Astrocyte (in vitro differentiated cells and primary cell): ENCODE results near the gene HPSE2. TPM values are rescaled to one million over a fixed set of nuclear protein-coding genes. Genes with fewer than 3 reads are reported as not detected.

Experiments
- DNase-seq: peaks from one replicate; pipeline ENCODE4 v3.0.0-alpha.2; 2010; ENCODE audit warnings: low read depth
- FAIRE-seq: peaks from 2 replicates; lab custom pipeline; 2011; peaks lifted over from hg19 to GRCh38; lab: Jason Lieb, UNC
- H2AFZ ChIP-seq: 2 replicates; pipeline ENCODE4 v1.6.0; 2012; ENCODE audit warnings: low read depth, low read length, inconsistent platforms
- H3K27ac ChIP-seq: 2 replicates; pipeline ENCODE4 v1.5.1; 2011; ENCODE audit warnings: low read depth, low read length, inconsistent platforms
- H3K27me3 ChIP-seq: 2 replicates; pipeline ENCODE4 v1.6.0; 2011; ENCODE audit warnings: low read length, inconsistent platforms; ENCODE audit not compliant: insufficient read depth
- H3K36me3 ChIP-seq: 2 replicates; pipeline ENCODE4 v1.5.1; 2011; ENCODE audit warnings: low read length, inconsistent platforms; ENCODE audit not compliant: insufficient read depth
- H3K4me1 ChIP-seq: 2 replicates; pipeline ENCODE4 v1.5.1; 2011; ENCODE audit warnings: low read length, inconsistent platforms; ENCODE audit not compliant: insufficient read depth
- H3K4me2 ChIP-seq: 2 replicates; pipeline ENCODE4 v1.6.0; 2012; ENCODE audit warnings: low read length, inconsistent platforms
- H3K4me3 ChIP-seq: 2 replicates; pipeline ENCODE4 v1.5.1; 2011; ENCODE audit warnings: low read depth, mild to moderate bottlenecking, low read length, inconsistent platforms; ENCODE audit not compliant: insufficient read depth
- H3K79me2 ChIP-seq: 2 replicates; pipeline ENCODE4 v1.6.0; 2012; ENCODE audit warnings: mild to moderate bottlenecking, low read length, inconsistent platforms; ENCODE audit not compliant: insufficient read depth
- H3K9ac ChIP-seq: 2 replicates; pipeline ENCODE4 v1.6.0; 2012; ENCODE audit warnings: mild to moderate bottlenecking, low read length, inconsistent platforms
- H3K9me3 ChIP-seq: 2 replicates; pipeline ENCODE4 v1.5.1; 2012; ENCODE audit warnings: low read depth, mild to moderate bottlenecking, low read length, inconsistent platforms; ENCODE audit not compliant: insufficient read depth
- H4K20me1 ChIP-seq: 2 replicates; pipeline ENCODE4 v1.6.0; 2012; ENCODE audit warnings: low read length, inconsistent platforms; ENCODE audit not compliant: insufficient read depth
- H3K27ac Mint-ChIP-seq: one replicate; pipeline ENCODE4 v1.8.0; 2021; ENCODE audit warnings: mild to moderate bottlenecking, mixed read lengths; ENCODE audit not compliant: unreplicated experiment
- H3K27me3 Mint-ChIP-seq: one replicate; pipeline ENCODE4 v1.8.0; 2021; ENCODE audit warnings: low read depth, mixed read lengths; ENCODE audit not compliant: unreplicated experiment
- H3K36me3 Mint-ChIP-seq: one replicate; pipeline ENCODE4 v1.8.0; 2021; ENCODE audit warnings: low read depth, mixed read lengths; ENCODE audit not compliant: unreplicated experiment
- H3K4me1 Mint-ChIP-seq: one replicate; pipeline ENCODE4 v1.8.0; 2021; ENCODE audit warnings: low read depth, mixed read lengths; ENCODE audit not compliant: unreplicated experiment
- H3K4me3 Mint-ChIP-seq: one replicate; pipeline ENCODE4 v1.8.0; 2021; ENCODE audit warnings: mild to moderate bottlenecking, moderate library complexity, mixed read lengths; ENCODE audit not compliant: unreplicated experiment
- H3K9me3 Mint-ChIP-seq: one replicate; pipeline ENCODE4 v1.8.0; 2021; ENCODE audit warnings: mild to moderate bottlenecking, mixed read lengths; ENCODE audit not compliant: unreplicated experiment
- EZH2 ChIP-seq: IDR thresholded peaks from 2 replicates; pipeline ENCODE4 v1.6.1; 2012; ENCODE audit warnings: mild to moderate bottlenecking, low read length, inconsistent platforms; ENCODE audit not compliant: insufficient read depth
- total RNA-seq: library from RNA; stranded (reverse); gene quantifications from 2 replicates; pipeline ENCODE4 v1.2.1, GENCODE V29; 2021
- TF ChIP-seq, protein P1 (sequence below): IDR thresholded peaks from 2 replicates; pipeline ENCODE4 v1.5.1; 2011; ENCODE audit warnings: low read depth, mild to moderate bottlenecking, inconsistent platforms, low read length, moderate library complexity; ENCODE audit not compliant: insufficient read depth

Gene HPSE2
- total RNA-seq, 1 donor from 2014 or later, result 0.14 TPM

DNA sequence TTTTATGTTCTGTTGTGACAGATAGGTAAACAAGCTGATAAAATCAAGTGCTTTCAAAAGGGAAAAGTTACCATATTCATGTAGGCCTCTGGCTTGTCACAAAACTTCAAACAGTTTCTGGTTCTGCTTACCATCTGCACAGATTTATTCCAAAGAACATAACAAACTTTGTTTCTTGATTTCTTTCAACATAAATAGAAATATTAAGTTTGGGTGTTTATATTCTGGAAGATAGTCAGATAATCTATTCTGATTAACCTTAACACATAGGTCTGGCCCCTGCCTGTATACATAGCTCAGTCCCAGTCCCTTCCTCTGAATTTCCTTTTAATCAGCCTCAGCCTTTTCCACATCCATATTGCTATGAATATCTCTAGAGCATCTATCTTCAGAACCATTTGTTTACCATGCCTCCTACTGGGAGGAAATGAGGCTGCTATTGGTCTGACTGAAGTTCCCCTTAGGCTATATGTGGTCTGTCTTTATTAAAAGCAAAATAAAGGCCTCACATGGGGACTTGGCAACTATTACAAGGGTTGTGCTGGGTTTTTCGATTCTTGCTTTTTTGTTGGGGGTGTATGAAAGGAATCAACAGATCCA, 319.0 kb downstream of the HPSE2 start:
- Mint-ChIP-seq H3K36me3 (no peaks in the 10 kb centered on the region), H3K27me3 (no peaks in the 10 kb centered on the region), H3K27ac (no peak overlapping the region), H3K4me1 (peaks cover 21% of the 10 kb centered on the region), H3K9me3 (no peaks in the 10 kb centered on the region), H3K4me3 (no peak overlapping the region)
- no peak overlapping the region for H3K4me2 ChIP-seq
- TF ChIP-seq, protein P1, sequence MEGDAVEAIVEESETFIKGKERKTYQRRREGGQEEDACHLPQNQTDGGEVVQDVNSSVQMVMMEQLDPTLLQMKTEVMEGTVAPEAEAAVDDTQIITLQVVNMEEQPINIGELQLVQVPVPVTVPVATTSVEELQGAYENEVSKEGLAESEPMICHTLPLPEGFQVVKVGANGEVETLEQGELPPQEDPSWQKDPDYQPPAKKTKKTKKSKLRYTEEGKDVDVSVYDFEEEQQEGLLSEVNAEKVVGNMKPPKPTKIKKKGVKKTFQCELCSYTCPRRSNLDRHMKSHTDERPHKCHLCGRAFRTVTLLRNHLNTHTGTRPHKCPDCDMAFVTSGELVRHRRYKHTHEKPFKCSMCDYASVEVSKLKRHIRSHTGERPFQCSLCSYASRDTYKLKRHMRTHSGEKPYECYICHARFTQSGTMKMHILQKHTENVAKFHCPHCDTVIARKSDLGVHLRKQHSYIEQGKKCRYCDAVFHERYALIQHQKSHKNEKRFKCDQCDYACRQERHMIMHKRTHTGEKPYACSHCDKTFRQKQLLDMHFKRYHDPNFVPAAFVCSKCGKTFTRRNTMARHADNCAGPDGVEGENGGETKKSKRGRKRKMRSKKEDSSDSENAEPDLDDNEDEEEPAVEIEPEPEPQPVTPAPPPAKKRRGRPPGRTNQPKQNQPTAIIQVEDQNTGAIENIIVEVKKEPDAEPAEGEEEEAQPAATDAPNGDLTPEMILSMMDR, result no peak
- no peak for TF ChIP-seq EZH2
- no peaks in the 10 kb centered on the region for H3K36me3 ChIP-seq
- H4K20me1 ChIP-seq, result no peaks in the 10 kb centered on the region
- no peaks in the 10 kb centered on the region for H3K27me3 ChIP-seq
- no peak overlapping the region for H2AFZ ChIP-seq
- H3K79me2 ChIP-seq, result no peaks in the 10 kb centered on the region
- H3K4me1 ChIP-seq, result no peaks in the 10 kb centered on the region
- H3K9me3 ChIP-seq, result no peaks in the 10 kb centered on the region
- H3K27ac ChIP-seq, result no peak overlapping the region
- no peak overlapping the region for H3K9ac ChIP-seq
- DNase-seq (no peak), FAIRE-seq (no peak)
- H3K4me3 ChIP-seq, result no peak overlapping the region

DNA sequence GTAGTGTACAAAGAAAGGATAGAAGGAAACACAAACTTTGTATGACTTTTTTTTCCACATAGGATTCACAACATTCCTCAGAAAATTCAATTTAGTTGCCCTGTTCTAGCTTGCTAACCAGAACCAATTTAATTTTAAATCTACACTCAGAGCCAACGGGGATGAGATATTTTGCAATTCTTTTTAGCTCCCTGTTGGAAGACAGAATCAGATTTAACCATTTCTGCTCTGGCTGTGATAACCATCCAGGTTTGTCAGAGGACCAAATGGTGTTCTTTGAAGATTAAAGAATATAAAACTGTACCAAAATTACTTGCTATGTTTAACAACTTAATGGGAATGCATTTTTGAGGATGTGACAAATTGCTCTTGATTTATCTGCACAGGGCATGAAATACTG, 319.7 kb downstream of the HPSE2 start:
- Mint-ChIP-seq H3K27me3 (no peaks in the 10 kb centered on the region), H3K36me3 (no peaks in the 10 kb centered on the region), H3K4me1 (peaks cover 15% of the 10 kb centered on the region), H3K27ac (no peak overlapping the region), H3K9me3 (no peaks in the 10 kb centered on the region), H3K4me3 (no peak overlapping the region)
- H3K36me3 ChIP-seq, result no peaks in the 10 kb centered on the region
- H3K9ac ChIP-seq, result no peak overlapping the region
- no peak overlapping the region for H3K4me3 ChIP-seq
- no peaks in the 10 kb centered on the region for H3K9me3 ChIP-seq
- no peak for DNase-seq
- no peaks in the 10 kb centered on the region for H3K27me3 ChIP-seq
- H3K4me1 ChIP-seq, result no peaks in the 10 kb centered on the region
- no peaks in the 10 kb centered on the region for H4K20me1 ChIP-seq
- no peak overlapping the region for H2AFZ ChIP-seq
- H3K4me2 ChIP-seq, result no peak overlapping the region
- TF ChIP-seq, protein P1, result no peak
- no peak for TF ChIP-seq EZH2
- FAIRE-seq, result no peak
- H3K27ac ChIP-seq, result no peak overlapping the region
- H3K79me2 ChIP-seq, result no peaks in the 10 kb centered on the region

DNA sequence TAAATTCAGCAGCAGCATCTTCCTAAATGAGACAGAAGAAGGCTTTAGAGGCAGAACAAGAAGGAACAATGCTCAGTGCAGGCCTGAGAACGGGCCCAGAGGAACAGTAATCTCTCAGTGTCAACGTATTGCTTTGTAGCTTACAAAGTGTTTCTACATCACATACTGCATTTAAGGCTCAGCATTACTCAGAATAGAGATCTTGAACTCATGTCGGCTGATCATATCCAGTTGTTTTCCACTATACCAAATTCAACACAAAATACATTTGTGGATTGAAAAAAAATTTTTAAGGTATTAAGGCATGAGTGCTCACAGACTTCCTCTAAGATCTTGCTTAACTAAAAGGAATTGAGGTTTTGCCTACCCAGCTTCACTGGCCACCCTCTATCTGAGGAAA, 325.1 kb downstream of the HPSE2 start:
- Mint-ChIP-seq H3K27ac (no peak overlapping the region), H3K4me3 (no peak overlapping the region), H3K36me3 (no peaks in the 10 kb centered on the region), H3K4me1 (peaks cover 5% of the 10 kb centered on the region), H3K27me3 (no peaks in the 10 kb centered on the region), H3K9me3 (no peaks in the 10 kb centered on the region)
- Histone ChIP-seq H3K79me2 (no peaks in the 10 kb centered on the region), H4K20me1 (no peaks in the 10 kb centered on the region), H3K27ac (no peak overlapping the region), H3K4me1 (no peaks in the 10 kb centered on the region), H3K4me3 (no peak overlapping the region), H3K36me3 (no peaks in the 10 kb centered on the region), H3K4me2 (no peak overlapping the region), H3K9ac (no peak overlapping the region), H3K9me3 (no peaks in the 10 kb centered on the region), H3K27me3 (no peaks in the 10 kb centered on the region), H2AFZ (no peak overlapping the region)
- FAIRE-seq (no peak), DNase-seq (no peak)
- no peak for TF ChIP-seq EZH2
- TF ChIP-seq, protein P1, result no peak
